GM18867 (cell line): ENCODE results near the gene MON1B.
"Not testable (repeated sequence)": the region's sequence is repeated elsewhere in the genome, so short reads cannot be mapped to it uniquely, and the experiment has no call there.

ENCODE experiments used
- ATAC-seq: cut with Tn5 transposase; IDR thresholded peaks from one replicate; pipeline ENCODE4 v1.9.1; 2021; ENCODE audit warnings: mild to moderate bottlenecking, moderate library complexity; ENCODE audit not compliant: unreplicated experiment

Gene MON1B

GRCh38 chr16:77190478-77191258, at the start of gene MON1B:
TSS of gene MON1B (plus strand) at chr16:77191190. CDS start at chr16:77191486, 296 bp downstream.
- ATAC-seq = peak; percentile 96

- no peak for ATAC-seq
Measured at GRCh38 chr16:77143364-77143763, 47.6 kb upstream of the MON1B start.

GRCh38 chr16:77148121-77148520, 42.9 kb upstream of the MON1B start:
- no peak for ATAC-seq

GRCh38 chr16:77157346-77158058, 33.5 kb upstream of the MON1B start:
- ATAC-seq = no peak

- ATAC-seq = no peak
Measured at GRCh38 chr16:77158293-77158692, 32.7 kb upstream of the MON1B start.

- ATAC-seq = no peak
Measured at GRCh38 chr16:77165006-77165405, 26.0 kb upstream of the MON1B start.

GRCh38 chr16:77165536-77166236, 25.3 kb upstream of the MON1B start:
- not testable (repeated sequence) for ATAC-seq

- ATAC-seq = no peak
Measured at GRCh38 chr16:77166726-77167125, 24.3 kb upstream of the MON1B start.

- ATAC-seq = no peak
Measured at GRCh38 chr16:77168901-77169300, 22.1 kb upstream of the MON1B start.

GRCh38 chr16:77169650-77170236, 21.2 kb upstream of the MON1B start:
- peak; percentile 84 for ATAC-seq

GRCh38 chr16:77170805-77171204, 20.2 kb upstream of the MON1B start:
- no peak for ATAC-seq

GRCh38 chr16:77171745-77172635, 19.0 kb upstream of the MON1B start:
- peak; percentile 75 for ATAC-seq

GRCh38 chr16:77172951-77173350, 18.0 kb upstream of the MON1B start:
- ATAC-seq = no peak

- no peak for ATAC-seq
Measured at GRCh38 chr16:77183137-77183536, 7.9 kb upstream of the MON1B start.

- not testable (repeated sequence) for ATAC-seq
Measured at GRCh38 chr16:77186298-77186697, 4.7 kb upstream of the MON1B start.

GRCh38 chr16:77190190-77190477, 856 bp upstream of the MON1B start:
- no peak for ATAC-seq

- ATAC-seq = peak; percentile 0
Measured at GRCh38 chr16:77191259-77191969, 424 bp downstream of the MON1B start.

GRCh38 chr16:77193377-77193776, 2.4 kb downstream of the MON1B start:
- ATAC-seq = no peak

GRCh38 chr16:77194295-77195231, 3.6 kb downstream of the MON1B start:
- ATAC-seq = no peak
